NCI-H82 treated with DMSO at 0.1 percent for 48 hours (cell line): Measurements from ENCODE around the gene ZNF432.

Experiments
- DNase-seq: peaks from one replicate; lab custom pipeline; 2025; ENCODE audit not compliant: unreplicated experiment; lab: John Stamatoyannopoulos, UW

Gene ZNF432

GRCh38 chr19:52010674-52011073 lies 38.0 kb downstream of the ZNF432 start:
- DNase-seq = no peak

GRCh38 chr19:52007806-52008557 lies 40.7 kb downstream of the ZNF432 start, which contains the start of gene ZNF615:
TSS of gene ZNF615 (minus strand) at chr19:52008211. CDS start at chr19:52003711, 4,500 bp downstream.
- peak; percentile 59 for DNase-seq

DNA sequence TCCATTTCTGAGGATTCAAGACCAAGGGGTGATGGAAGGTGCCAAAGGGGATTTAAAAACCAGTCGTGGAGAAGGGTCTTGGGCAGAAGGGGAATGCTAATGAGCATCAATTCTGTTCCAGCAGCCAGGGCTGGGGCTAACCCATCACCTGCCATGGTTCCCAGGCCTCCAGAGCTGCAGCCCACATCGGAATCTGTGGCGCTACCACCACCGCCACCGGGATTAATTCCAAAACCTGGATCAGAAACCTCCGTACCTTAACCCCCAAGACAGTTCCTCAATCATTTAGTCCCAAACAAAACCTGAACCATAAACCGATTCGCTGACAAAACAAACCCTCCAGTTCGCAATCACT lies 41.2 kb downstream of the ZNF432 start:
- DNase-seq = no peak

GRCh38 chr19:51994048-51994644 lies 54.5 kb downstream of the ZNF432 start:
- no peak for DNase-seq

DNA sequence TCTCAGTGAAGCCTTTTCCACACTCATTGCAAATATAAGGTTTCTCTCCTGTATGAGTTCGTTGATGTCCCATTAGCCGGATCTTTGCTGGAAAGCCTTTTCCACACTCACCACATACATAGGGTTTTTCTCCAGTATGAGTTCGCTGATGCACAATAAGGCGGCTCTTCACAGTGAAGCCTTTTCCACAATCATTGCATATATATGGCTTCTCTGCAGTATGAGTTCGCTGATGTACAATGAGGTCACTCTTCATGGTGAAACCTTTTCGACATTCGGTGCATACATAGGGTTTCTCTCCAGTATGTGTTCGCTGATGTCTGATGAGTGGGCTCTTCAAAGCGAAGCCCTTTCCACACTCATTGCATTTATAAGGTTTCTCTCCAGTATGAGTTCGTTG lies 55.2 kb downstream of the ZNF432 start:
- no peak for DNase-seq

DNA sequence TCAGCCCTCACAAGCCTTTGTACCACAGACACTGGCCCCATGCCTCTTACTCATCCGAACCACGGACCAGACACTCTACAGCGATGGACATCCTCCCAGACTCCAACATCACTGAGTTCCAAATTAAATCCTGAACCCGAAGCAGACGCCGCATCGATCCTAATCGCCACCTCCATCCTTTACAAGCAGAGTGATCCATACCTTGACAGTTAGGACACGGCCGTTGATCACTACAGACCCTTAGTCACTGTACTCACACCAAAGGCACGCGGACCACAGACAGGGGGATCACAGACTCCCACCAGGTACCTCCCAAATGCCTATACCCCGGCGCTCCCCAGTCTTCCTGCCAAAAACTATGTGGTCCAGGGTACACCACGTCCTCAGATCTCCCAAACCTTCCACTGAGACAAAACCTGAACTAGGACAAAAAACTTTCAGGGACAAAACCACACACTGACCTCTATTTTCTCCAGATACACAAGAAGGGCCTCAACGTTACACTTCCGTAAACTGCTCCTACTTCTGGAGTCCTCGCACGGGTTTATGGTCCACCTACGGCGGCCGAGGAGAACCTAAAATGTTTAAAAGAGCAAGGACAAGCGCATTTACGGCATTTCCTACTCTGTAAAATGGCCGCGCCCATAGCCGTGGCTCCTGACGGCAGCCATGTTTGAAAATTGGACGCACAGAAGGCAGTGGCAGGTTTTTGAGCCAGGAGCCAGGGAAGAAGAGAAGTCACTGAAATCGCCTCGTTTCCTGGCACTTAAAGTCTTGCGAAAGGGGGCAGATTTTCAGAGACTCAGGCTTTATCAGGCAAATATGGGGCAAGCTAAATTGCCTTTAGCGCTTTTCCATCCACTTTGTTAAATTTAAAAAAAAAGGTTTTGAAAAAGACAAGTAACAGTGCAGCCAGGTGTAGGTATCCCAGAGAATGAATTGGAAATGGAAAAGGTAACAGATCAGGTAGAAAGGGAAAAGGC lies 62.0 kb downstream of the ZNF432 start, which contains the start of gene ZNF350:
TSS of gene ZNF350 (minus strand) at position 532 of the 983 bp plus-strand sequence. CDS start 12,480 bp downstream, outside the sequence.
- DNase-seq = peak; percentile 76

DNA sequence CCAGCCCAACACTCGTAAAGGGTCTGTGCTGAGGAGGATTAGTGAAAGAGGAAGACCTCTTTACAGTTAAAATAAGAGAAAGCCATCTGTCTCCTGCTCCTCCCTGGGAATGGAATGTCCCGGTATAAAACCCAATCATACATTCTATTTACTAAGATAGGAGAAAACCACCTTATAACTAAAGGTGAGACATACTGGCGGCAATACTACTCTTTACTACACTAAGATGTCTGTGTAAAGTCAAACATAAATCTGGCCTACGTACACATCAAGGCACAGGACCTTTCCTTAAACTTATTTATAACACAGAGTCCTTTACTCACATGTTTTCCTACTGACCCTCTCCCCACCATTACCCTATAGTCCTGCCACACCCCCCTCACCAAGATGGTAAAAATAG lies 65.3 kb downstream of the ZNF432 start:
- no peak for DNase-seq
